SK-N-SH (cell line): ENCODE data around the gene TMEM143.

Source experiments
- CHD2 ChIP-seq: fragments of 150-350 bp; IDR thresholded peaks from 2 replicates; pipeline ENCODE4 v1.6.1; 2018; ENCODE audit warnings: low read length; ENCODE audit not compliant: partially characterized antibody
- YY1 ChIP-seq: IDR thresholded peaks from 2 replicates; pipeline ENCODE4 v1.4.0; 2012; ENCODE audit warnings: low read depth, mild to moderate bottlenecking

DNA sequence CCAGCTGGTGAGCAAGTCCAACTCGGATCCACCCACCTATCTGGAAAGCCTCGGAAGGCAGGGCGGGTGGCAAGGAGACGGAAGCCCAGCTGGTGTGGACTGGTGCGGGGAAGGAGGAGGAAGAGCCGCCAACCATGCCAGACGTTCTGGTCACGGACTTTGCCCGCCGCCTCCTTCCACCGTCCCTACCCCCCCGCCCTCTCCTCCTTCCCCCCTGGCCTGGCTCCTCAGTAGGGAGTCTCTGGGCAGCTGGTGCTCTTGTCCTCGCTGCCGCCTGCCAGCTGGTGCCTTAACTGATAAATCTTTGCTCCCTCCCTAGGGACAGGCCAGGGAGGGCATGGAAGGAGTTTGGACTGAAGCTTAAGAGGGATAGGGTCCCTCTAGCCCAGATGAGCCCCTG, 5.2 kb upstream of the TMEM143 start:
- TF ChIP-seq YY1 (no peak), CHD2 (no peak)
